ENCODE measurements around the gene CGB3. TPM values are rescaled to one million over a fixed set of nuclear protein-coding genes. Genes with fewer than 3 reads are reported as not detected.

Gene CGB3
- total and polyA plus RNA-seq, 2 experiments from 2014 or later, result not detected

DNA sequence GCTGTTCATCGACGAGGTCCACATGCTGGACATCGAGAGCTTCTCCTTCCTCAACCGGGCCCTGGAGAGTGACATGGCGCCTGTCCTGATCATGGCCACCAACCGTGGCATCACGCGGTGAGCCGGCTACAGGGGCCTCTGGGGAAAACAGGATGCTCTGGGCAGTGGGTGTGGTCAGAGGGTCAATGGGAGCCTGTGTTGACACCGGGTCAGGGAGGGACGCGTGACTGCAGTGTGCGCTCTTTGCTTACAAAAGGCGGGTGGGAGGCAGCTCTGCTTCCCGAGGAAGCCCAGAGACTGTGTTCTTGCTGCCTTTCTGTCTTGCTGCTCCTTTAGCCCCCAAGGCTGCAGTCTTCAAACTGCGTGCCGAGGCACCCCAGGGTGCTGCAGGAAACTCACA, 12.9 kb downstream of the CGB3 start:
- peaks cover 18% of the 10 kb centered on the region for H3K36me3 ChIP-seq
- H3K4me1 ChIP-seq (ENCODE audit: low read depth), result no peaks in the 10 kb centered on the region
- H3K27me3 ChIP-seq, result no peaks in the 10 kb centered on the region
- no peak overlapping the region for H3K4me3 ChIP-seq
- H3K27ac ChIP-seq, result no peak overlapping the region
- DNase-seq (ENCODE audit: low read depth in 1 of 2, low spot score in 1 of 2), result no peak
- H3K9me3 ChIP-seq (ENCODE audit: low read depth), result no peaks in the 10 kb centered on the region
- TF ChIP-seq, protein P1, sequence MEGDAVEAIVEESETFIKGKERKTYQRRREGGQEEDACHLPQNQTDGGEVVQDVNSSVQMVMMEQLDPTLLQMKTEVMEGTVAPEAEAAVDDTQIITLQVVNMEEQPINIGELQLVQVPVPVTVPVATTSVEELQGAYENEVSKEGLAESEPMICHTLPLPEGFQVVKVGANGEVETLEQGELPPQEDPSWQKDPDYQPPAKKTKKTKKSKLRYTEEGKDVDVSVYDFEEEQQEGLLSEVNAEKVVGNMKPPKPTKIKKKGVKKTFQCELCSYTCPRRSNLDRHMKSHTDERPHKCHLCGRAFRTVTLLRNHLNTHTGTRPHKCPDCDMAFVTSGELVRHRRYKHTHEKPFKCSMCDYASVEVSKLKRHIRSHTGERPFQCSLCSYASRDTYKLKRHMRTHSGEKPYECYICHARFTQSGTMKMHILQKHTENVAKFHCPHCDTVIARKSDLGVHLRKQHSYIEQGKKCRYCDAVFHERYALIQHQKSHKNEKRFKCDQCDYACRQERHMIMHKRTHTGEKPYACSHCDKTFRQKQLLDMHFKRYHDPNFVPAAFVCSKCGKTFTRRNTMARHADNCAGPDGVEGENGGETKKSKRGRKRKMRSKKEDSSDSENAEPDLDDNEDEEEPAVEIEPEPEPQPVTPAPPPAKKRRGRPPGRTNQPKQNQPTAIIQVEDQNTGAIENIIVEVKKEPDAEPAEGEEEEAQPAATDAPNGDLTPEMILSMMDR (IDR thresholded peaks at IDR 0.05; ENCODE audit: low read depth, low read length), result no peak

DNA sequence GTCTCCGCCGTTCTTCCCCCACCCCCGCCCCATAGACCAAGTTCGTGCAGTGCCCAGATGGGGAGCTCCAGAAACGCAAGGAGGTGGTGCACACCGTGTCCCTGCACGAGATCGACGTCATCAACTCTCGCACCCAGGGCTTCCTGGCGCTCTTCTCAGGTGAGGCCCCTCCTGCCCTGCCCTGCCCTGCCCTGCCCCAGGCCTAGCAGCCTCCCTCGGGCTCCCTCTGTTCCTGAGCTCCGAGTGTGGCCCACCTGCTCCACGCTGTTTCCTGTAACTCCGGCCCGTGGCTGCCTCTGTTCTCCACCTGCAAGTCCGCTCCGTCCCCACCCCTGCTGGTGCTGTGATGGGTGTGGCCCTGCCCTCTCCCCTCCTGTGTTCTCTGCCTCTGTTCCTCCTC, 13.7 kb downstream of the CGB3 start:
- H3K36me3 ChIP-seq, result peaks cover 17% of the 10 kb centered on the region
- H3K4me3 ChIP-seq, result no peak overlapping the region
- H3K4me1 ChIP-seq (ENCODE audit: low read depth), result no peaks in the 10 kb centered on the region
- no peaks in the 10 kb centered on the region for H3K27me3 ChIP-seq
- DNase-seq (ENCODE audit: low read depth in 1 of 2, low spot score in 1 of 2), result no peak
- no peaks in the 10 kb centered on the region for H3K9me3 ChIP-seq (ENCODE audit: low read depth)
- no peak overlapping the region for H3K27ac ChIP-seq
- TF ChIP-seq, protein P1 (IDR thresholded peaks at IDR 0.05; ENCODE audit: low read depth, low read length), result no peak

- Histone ChIP-seq H3K4me3 (no peak overlapping the region), H3K9me3 (ENCODE audit: low read depth) (no peaks in the 10 kb centered on the region), H3K27ac (no peak overlapping the region), H3K27me3 (no peaks in the 10 kb centered on the region), H3K36me3 (peaks cover 13% of the 10 kb centered on the region), H3K4me1 (ENCODE audit: low read depth) (no peaks in the 10 kb centered on the region)
- DNase-seq (ENCODE audit: low read depth in 1 of 2, low spot score in 1 of 2), result no peak
- TF ChIP-seq, protein P1 (IDR thresholded peaks at IDR 0.05; ENCODE audit: low read depth, low read length), result no peak
These were observed 14.3 kb downstream of the CGB3 start for GRCh38 chr19:49009828-49010227.

DNA sequence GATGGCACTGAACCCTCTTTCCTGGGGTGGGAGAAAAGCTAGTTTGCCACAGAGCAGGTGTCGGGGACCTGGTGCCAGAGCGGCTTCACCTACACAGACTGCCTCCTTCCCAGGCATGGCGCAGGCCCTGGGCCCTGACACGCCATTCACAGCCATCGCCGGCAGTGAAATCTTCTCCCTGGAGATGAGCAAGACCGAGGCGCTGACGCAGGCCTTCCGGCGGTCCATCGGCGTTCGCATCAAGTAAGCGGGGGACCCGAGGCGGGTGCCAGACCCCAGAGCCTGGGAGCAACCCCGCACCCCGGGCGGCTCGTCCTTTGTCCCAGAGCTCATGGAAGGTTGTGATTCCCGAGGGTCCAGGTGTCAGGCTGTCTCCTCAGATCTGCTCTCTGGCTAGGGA, 17.2 kb downstream of the CGB3 start:
- Histone ChIP-seq H3K4me1 (ENCODE audit: low read depth) (no peaks in the 10 kb centered on the region), H3K4me3 (no peak overlapping the region), H3K27ac (no peak overlapping the region), H3K27me3 (no peaks in the 10 kb centered on the region), H3K9me3 (ENCODE audit: low read depth) (no peaks in the 10 kb centered on the region), H3K36me3 (peaks cover 18% of the 10 kb centered on the region)
- TF ChIP-seq, protein P1 (IDR thresholded peaks at IDR 0.05; ENCODE audit: low read depth, low read length), result no peak
- no peak for DNase-seq (ENCODE audit: low read depth in 1 of 2, low spot score in 1 of 2)

GRCh38 chr19:49004964-49005614, 19.0 kb downstream of the CGB3 start:
- Histone ChIP-seq H3K27ac (no peak overlapping the region), H3K36me3 (peaks cover 13% of the 10 kb centered on the region), H3K9me3 (ENCODE audit: low read depth) (no peaks in the 10 kb centered on the region), H3K4me3 (no peak overlapping the region), H3K4me1 (ENCODE audit: low read depth) (no peaks in the 10 kb centered on the region), H3K27me3 (no peaks in the 10 kb centered on the region)
- no peak for DNase-seq (ENCODE audit: low read depth in 1 of 2, low spot score in 1 of 2)
- TF ChIP-seq, protein P1 (IDR thresholded peaks at IDR 0.05; ENCODE audit: low read depth, low read length), result no peak
